A549 (cell line): ENCODE results near the gene SBNO2. TPM values are rescaled to one million over a fixed set of nuclear protein-coding genes. Genes with fewer than 3 reads are reported as not detected.
"Not testable (repeated sequence)": the region's sequence is repeated elsewhere in the genome, so short reads cannot be mapped to it uniquely, and the experiment has no call there.

Experiments
- ATAC-seq, 2 experiments: fragments of 200-7000 bp in 1 of 2; fragments of >200 bp in 1 of 2; cut with Nextera tagmentation in 1 of 2; cut with Tn5 transposase in 1 of 2; 3 replicates each; pipeline versions ENCODE4 v1.8.0 to v1.9.1; 2018 to 2020; ENCODE audit warnings: mild to moderate bottlenecking in 1 of 2, moderate library complexity in 1 of 2
- CTCF ChIA-PET: fragments of 300-600 bp; sonication (Branson Sonifier 250); formaldehyde crosslinking; extraction: SDS; loops from one replicate; lab custom pipeline; 2021; ENCODE audit warnings: antibody characterized with exemption, inconsistent platforms; lab: Yijun Ruan, JAX
- POLR2A ChIA-PET: fragments of 350-600 bp; formaldehyde crosslinking; extraction: SDS; loops from one replicate; lab custom pipeline; 2021; ENCODE audit warnings: antibody characterized with exemption, inconsistent platforms; lab: Yijun Ruan, JAX
- DNase-seq, 2 experiments: peaks; one replicate each; pipeline versions ENCODE4 v3.0.0 to v3.0.0-alpha.2; 2011 to 2016; ENCODE audit warnings: low read depth in 1 of 2, low spot score in 1 of 2
- FAIRE-seq: peaks from 2 replicates; lab custom pipeline; 2011; peaks lifted over from hg19 to GRCh38; lab: Jason Lieb, UNC
- H3K27ac ChIP-seq, 2 experiments: fragments of >200 bp; sonication (Bioruptor Twin); formaldehyde crosslinking; 3 replicates each; pipeline ENCODE4 v1.5.1; 2016 to 2017
- H3K4me1 ChIP-seq: fragments of >200 bp; sonication (Bioruptor Twin); formaldehyde crosslinking; 3 replicates; pipeline ENCODE4 v1.6.1; 2016
- H3K4me2 ChIP-seq: fragments of >200 bp; sonication (Bioruptor Twin); formaldehyde crosslinking; 3 replicates; pipeline ENCODE4 v1.6.1; 2016
- H3K4me3 ChIP-seq: fragments of >200 bp; sonication (Bioruptor Twin); formaldehyde crosslinking; 3 replicates; pipeline ENCODE4 v1.5.1; 2016
- H3K9me3 ChIP-seq: fragments of >200 bp; sonication (Bioruptor Twin); formaldehyde crosslinking; 3 replicates; pipeline ENCODE4 v1.6.1; 2016
- CBX8 ChIP-seq: fragments of 200-600 bp; sonication (generic); IDR thresholded peaks from 2 replicates; pipeline ENCODE4 v1.6.1; 2016
- CHD4 ChIP-seq: fragments of 200-600 bp; sonication (generic); IDR thresholded peaks from 2 replicates; pipeline ENCODE4 v1.6.1; 2016; ENCODE audit warnings: antibody characterized with exemption, mild to moderate bottlenecking, borderline replicate concordance
- FOSL2 ChIP-seq, 2 experiments: fragments of 450-650 bp in 1 of 2; fragments of >200 bp in 1 of 2; sonication (Bioruptor Twin) in 1 of 2; formaldehyde crosslinking; IDR thresholded peaks; 2 replicates each; pipeline versions ENCODE4 v1.5.0 to v1.6.1; 2016 to 2020; ENCODE audit warnings: mild to moderate bottlenecking in 1 of 2, moderate library complexity in 1 of 2
- HDAC2 ChIP-seq: fragments of 200-600 bp; sonication (generic); IDR thresholded peaks from 2 replicates; pipeline ENCODE4 v1.6.1; 2016
- HEYL ChIP-seq: fragments of 250-450 bp; sonication (Bioruptor Pico); IDR thresholded peaks from 2 replicates; pipeline ENCODE4 v1.8.0; 2021; ENCODE audit warnings: mild to moderate bottlenecking, moderate library complexity
- HOXB13 ChIP-seq: fragments of 250-450 bp; sonication (Bioruptor Pico); IDR thresholded peaks from 2 replicates; pipeline ENCODE4 v1.5.0; 2020; ENCODE audit warnings: low read depth, mild to moderate bottlenecking, moderate library complexity
- HOXB5 ChIP-seq: fragments of 250-450 bp; sonication (Bioruptor Pico); IDR thresholded peaks from 2 replicates; pipeline ENCODE4 v1.5.0; 2020; ENCODE audit warnings: mild to moderate bottlenecking, moderate library complexity
- JUN ChIP-seq, 2 experiments: fragments of >200 bp; sonication (Bioruptor Twin); formaldehyde crosslinking; IDR thresholded peaks; 2 replicates in 1 of 2; 3 replicates in 1 of 2; pipeline ENCODE4 v1.6.1; 2016 to 2017
- JUNB ChIP-seq: fragments of >200 bp; sonication (Bioruptor Twin); formaldehyde crosslinking; IDR thresholded peaks from 2 replicates; pipeline ENCODE4 v1.6.1; 2016
- KDM5A ChIP-seq: fragments of 200-600 bp; sonication (generic); IDR thresholded peaks from 2 replicates; pipeline ENCODE4 v1.6.1; 2016; ENCODE audit warnings: antibody characterized with exemption, mild to moderate bottlenecking
- MAZ ChIP-seq: fragments of 150-350 bp; IDR thresholded peaks from 2 replicates; pipeline ENCODE4 v1.6.1; 2014; ENCODE audit warnings: antibody characterized with exemption, low read depth, low read length, borderline replicate concordance
- NPAS2 ChIP-seq: fragments of 250-450 bp; sonication (Bioruptor Pico); IDR thresholded peaks from 2 replicates; pipeline ENCODE4 v1.8.0; 2022; ENCODE audit warnings: mild to moderate bottlenecking, moderate library complexity, borderline replicate concordance
- NR3C1 ChIP-seq: fragments of >200 bp; sonication (Bioruptor Twin); formaldehyde crosslinking; IDR thresholded peaks from 3 replicates; pipeline ENCODE4 v1.6.1; 2017
- PHF8 ChIP-seq: fragments of 200-600 bp; sonication (generic); IDR thresholded peaks from 2 replicates; pipeline ENCODE4 v1.6.1; 2016; ENCODE audit warnings: low read depth, mild to moderate bottlenecking, antibody characterized with exemption, moderate library complexity, borderline replicate concordance
- POLR2A ChIP-seq: IDR thresholded peaks from 2 replicates; pipeline ENCODE4 v1.6.1; 2012; ENCODE audit warnings: mild to moderate bottlenecking, low read length
- POLR2AphosphoS2 ChIP-seq: conservative IDR thresholded peaks from 2 replicates; pipeline ENCODE4 v1.6.1; 2012; ENCODE audit warnings: low read length, improper control_type of control experiment, inconsistent platforms
- RCOR1 ChIP-seq: fragments of 150-350 bp; IDR thresholded peaks from 2 replicates; pipeline ENCODE4 v1.6.1; 2014; ENCODE audit warnings: antibody characterized with exemption, low read length, low read depth
- RFX5 ChIP-seq: fragments of 450-650 bp; IDR thresholded peaks from 2 replicates; pipeline ENCODE4 v1.7.1; 2014; ENCODE audit warnings: antibody characterized with exemption, mild to moderate bottlenecking, moderate library complexity
- SMC3 ChIP-seq: fragments of >200 bp; sonication (Bioruptor Twin); formaldehyde crosslinking; IDR thresholded peaks from 3 replicates; pipeline ENCODE4 v1.6.1; 2018; ENCODE audit warnings: inconsistent platforms
- SREBF2 ChIP-seq: fragments of 450-650 bp; IDR thresholded peaks from 2 replicates; pipeline ENCODE4 v1.6.1; 2014; ENCODE audit warnings: mild to moderate bottlenecking, moderate library complexity
- TP53 ChIP-seq: fragments of 250-450 bp; sonication (Bioruptor Pico); IDR thresholded peaks from 2 replicates; pipeline ENCODE4 v1.5.0; 2021; ENCODE audit warnings: mild to moderate bottlenecking, moderate library complexity
- ZNF302 ChIP-seq: fragments of 250-450 bp; sonication (Bioruptor Pico); IDR thresholded peaks from 2 replicates; pipeline ENCODE4 v1.9.0; 2021; ENCODE audit warnings: inconsistent platforms, mild to moderate bottlenecking, moderate library complexity
- WGBS: methylation state at CpG from one replicate; pipeline ENCODE4 v1.1.6; 2017; ENCODE audit errors: missing lambda C conversion rate; 5-methylcytosine and 5-hydroxymethylcytosine counted together
- polyA plus RNA-seq, 4 experiments: library from polyadenylated mRNA; depleted of rRNA in 3 of 4; stranded (reverse); fragments of >200 nt; fragmentation: RNase III in 1 of 4; extraction: RNeasy Plus Mini Kit Qiagen cat#74134 plus additional on column Dnase treatment in 1 of 4; gene quantifications; 2 replicates in 3 of 4; 3 replicates in 1 of 4; pipeline ENCODE4 v1.2.3, GENCODE V29; 2011 to 2017
- TF ChIP-seq, protein P1 (sequence below): fragments of >200 bp; sonication (Bioruptor Twin); formaldehyde crosslinking; IDR thresholded peaks from 2 replicates; pipeline ENCODE4 v1.6.1; 2016
- TF ChIP-seq, protein P2 (sequence below): fragments of 150-350 bp; IDR thresholded peaks from 2 replicates; pipeline ENCODE4 v1.6.1; 2014; ENCODE audit warnings: low read depth, mild to moderate bottlenecking, low read length
- TF ChIP-seq, protein P3 (sequence below): IDR thresholded peaks from 2 replicates; pipeline ENCODE4 v1.6.1; 2012

SBNO2 gene
- polyA plus RNA-seq, 2 of the 4 experiments (the other 2 are of a cell fraction), result 6.8 to 27.0 TPM

DNA sequence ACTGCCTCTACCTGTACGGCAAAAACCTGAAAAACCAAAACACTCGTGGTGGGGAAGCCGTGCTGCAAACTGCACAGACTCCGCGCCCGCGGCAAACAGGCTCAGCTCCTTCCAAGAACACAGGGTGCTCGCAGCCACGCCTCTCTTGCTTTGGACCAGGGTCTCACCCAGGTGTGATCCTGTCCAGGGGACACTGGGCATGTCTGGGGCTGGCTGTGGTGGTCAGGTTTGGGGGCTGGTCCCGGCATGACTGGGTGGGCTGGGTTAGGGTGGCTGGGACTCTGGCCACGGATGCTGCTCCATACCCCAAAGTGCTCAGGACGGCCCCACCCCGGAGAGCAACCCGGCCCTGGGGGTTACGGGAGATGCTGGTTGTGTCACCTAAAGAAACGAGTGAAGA, 56.4 kb downstream of the SBNO2 start:
- no peak for TF ChIP-seq RCOR1
- TF ChIP-seq HEYL (CRISPR knock-in tag), result no peak
- DNase-seq (no peak), FAIRE-seq (no peak), ATAC-seq (no peak)
- no peak overlapping the region for H3K27ac ChIP-seq
- ChIA-PET POLR2A (no interaction called here), CTCF (no interaction called here)
- H3K4me2 ChIP-seq, result no peak overlapping the region
- H3K4me3 ChIP-seq, result no peak overlapping the region
- 96% methylated on average over 10 of the region's 16 CpGs for WGBS
- peaks cover 16% of the 10 kb centered on the region for H3K4me1 ChIP-seq
- H3K9me3 ChIP-seq, result no peaks in the 10 kb centered on the region

DNA sequence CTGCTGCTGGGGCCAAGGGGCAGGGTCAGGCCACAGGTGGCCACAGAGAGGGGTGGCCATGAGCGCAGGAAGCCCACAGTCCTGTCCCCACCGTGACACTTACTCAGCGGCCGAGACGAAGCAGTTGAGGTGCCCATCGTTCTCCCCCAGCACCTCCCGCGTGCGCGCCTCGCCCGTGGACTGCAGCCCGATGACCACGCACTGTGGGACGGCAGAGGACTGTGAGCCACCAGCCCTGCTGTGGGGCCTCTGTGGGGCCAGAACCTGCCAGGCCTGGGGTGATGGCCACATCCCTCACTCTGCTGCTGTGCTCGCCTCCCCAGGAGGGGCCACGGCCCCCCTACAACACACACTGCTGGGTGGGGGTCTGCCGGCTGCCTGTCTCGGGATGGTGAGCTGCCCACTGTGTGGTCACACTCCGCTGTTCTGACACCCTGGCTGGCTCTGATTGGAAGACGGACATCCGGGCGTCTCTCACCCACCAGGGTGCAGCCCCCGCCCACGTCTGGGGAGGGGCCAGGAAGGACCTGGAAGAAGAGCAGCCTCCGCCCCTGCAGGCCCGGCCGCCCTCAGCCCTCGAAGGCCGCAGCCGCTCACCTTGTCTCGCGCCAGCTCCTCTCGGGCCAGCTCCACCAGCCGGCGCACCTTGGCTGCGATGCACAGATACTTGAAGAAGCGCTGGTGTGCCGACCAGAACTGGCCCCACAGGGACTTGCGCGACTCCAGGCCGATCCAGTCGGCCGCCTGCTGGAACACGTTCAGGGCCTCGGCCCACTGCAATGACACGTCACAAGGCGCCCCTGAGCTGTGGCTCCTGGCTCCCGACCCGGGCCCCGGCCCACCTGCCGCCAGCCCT, 57.1 kb downstream of the SBNO2 start:
- no peak for FAIRE-seq
- no peak for ATAC-seq
- TF ChIP-seq, protein P1, sequence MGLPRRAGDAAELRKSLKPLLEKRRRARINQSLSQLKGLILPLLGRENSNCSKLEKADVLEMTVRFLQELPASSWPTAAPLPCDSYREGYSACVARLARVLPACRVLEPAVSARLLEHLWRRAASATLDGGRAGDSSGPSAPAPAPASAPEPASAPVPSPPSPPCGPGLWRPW, result no peak
- no peak for TF ChIP-seq NPAS2 (CRISPR knock-in tag)
- no peak for TF ChIP-seq NR3C1
- TF ChIP-seq KDM5A, result no peak
- no peak for TF ChIP-seq JUNB
- no peak for TF ChIP-seq POLR2AphosphoS2
- no peak for TF ChIP-seq RFX5
- TF ChIP-seq TP53, result no peak
- TF ChIP-seq PHF8, result no peak
- no peak for TF ChIP-seq MAZ
- no peak for TF ChIP-seq SMC3
- TF ChIP-seq, all 56 proteins: peak for 0
- no peak for DNase-seq
- Histone ChIP-seq H3K4me1 (peaks cover 19% of the 10 kb centered on the region), H3K27ac (no peak overlapping the region), H3K4me2 (no peak overlapping the region), H3K4me3 (no peak overlapping the region), H3K9me3 (no peaks in the 10 kb centered on the region)
- 94% methylated on average over 20 of the region's 52 CpGs for WGBS
- ChIA-PET POLR2A (no interaction called here), CTCF (interaction anchor here (0.6 to 1.4 kb wide), 3 partner anchors 69 to 83 kb away, joined by 3 to 5 read pairs (median 3); no protein-coding TSS in a partner anchor)

DNA sequence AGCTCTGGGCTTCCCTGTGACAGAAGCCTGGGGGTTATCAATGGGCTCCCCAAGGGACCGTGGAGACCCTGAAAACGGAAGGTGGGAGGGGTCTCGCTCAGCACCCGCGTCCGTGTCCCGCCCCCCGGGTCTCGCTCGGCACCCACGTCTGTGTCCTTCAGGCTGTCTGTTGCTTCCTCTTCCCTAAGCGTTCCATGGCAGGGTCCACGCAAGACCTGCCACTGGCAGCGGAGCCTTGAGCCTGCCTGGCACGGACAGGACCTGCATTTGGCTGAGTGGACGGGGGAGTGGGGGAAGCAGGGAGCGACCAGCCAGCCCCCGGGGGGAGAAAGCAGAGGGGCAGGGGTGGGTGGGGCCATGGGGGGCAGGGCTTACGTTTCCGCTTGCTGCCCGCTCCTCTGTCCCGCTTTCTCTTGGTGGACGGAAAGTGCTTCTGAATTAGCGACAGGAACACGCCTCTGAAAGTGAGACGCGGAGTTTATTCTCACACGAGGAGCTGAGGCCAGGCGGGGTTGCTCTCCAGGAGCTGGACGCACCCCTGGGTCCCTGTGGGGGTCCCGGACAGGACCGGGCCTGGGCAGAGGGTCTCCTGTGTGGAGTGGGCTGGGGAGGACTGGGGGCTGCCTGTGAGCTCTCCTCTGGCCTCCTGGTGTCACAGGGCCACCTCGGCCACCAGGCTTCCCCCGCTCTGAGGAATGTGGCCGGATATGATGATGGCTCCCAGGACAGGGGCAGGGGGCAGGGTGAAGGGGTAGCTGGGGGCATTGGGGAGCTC, 58.2 kb downstream of the SBNO2 start:
- CTCF ChIA-PET, result interaction anchor here (0.6 to 1.8 kb wide), 5 partner anchors 8 to 79 kb away, joined by 3 to 6 read pairs (median 5); no protein-coding TSS in a partner anchor

DNA sequence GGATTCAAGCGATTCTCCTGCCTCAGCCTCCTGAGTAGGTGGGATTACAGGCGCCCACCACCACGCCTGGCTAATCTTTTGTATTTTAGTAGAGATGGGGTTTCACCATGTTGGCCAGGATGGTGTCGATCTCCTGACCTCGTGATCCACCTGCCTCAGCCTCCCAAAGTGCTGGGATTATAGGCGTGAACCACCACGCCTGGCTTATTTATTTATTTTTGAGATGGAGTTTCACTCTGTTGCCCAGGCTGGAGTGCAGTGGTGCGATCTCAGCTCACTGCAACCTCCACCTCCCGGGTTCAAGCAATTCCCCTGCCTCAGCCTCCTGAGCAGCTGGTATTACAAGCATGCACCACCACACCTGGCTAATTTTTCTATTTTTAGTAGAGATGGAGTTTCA, 59.3 kb downstream of the SBNO2 start:
- POLR2A ChIA-PET, result not testable (repeated sequence)
- CTCF ChIA-PET, result interaction anchor here (1.0 to 2.5 kb wide), 5 partner anchors 9 to 124 kb away, joined by 3 to 29 read pairs (median 9); no protein-coding TSS in a partner anchor

More for the DNA sequence above, 58.2 kb downstream of the SBNO2 start:
- FAIRE-seq (no peak), DNase-seq (no peak), ATAC-seq (no peak)
- 89% methylated on average over 29 of the region's 35 CpGs for WGBS
- no peak overlapping the region for H3K4me2 ChIP-seq
- H3K4me3 ChIP-seq, result no peak overlapping the region
- no peaks in the 10 kb centered on the region for H3K9me3 ChIP-seq
- POLR2A ChIA-PET, result no interaction called here
- peaks cover 25% of the 10 kb centered on the region for H3K4me1 ChIP-seq
- H3K27ac ChIP-seq, result no peak overlapping the region
- TF ChIP-seq, protein P2, sequence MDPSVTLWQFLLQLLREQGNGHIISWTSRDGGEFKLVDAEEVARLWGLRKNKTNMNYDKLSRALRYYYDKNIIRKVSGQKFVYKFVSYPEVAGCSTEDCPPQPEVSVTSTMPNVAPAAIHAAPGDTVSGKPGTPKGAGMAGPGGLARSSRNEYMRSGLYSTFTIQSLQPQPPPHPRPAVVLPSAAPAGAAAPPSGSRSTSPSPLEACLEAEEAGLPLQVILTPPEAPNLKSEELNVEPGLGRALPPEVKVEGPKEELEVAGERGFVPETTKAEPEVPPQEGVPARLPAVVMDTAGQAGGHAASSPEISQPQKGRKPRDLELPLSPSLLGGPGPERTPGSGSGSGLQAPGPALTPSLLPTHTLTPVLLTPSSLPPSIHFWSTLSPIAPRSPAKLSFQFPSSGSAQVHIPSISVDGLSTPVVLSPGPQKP, result no peak
- TF ChIP-seq FOSL2 (IDR thresholded peaks at IDR 0.05) (no peak), FOSL2 (CRISPR knock-in tag; IDR thresholded peaks at IDR 0.05) (no peak), CBX8 (no peak), HDAC2 (no peak), CHD4 (no peak), TP53 (no peak), ZNF302 (CRISPR knock-in tag) (no peak), JUN (IDR thresholded peaks at IDR 0.05) (no peak), HOXB13 (no peak), HOXB5 (CRISPR knock-in tag) (no peak), POLR2A (no peak), HEYL (CRISPR knock-in tag) (no peak), SREBF2 (no peak), JUNB (no peak)
- TF ChIP-seq, protein P3, sequence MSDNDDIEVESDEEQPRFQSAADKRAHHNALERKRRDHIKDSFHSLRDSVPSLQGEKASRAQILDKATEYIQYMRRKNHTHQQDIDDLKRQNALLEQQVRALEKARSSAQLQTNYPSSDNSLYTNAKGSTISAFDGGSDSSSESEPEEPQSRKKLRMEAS, result no peak

More for the DNA sequence above, 59.3 kb downstream of the SBNO2 start:
- H3K4me1 ChIP-seq, result peaks cover 26% of the 10 kb centered on the region
- not testable (repeated sequence) for ATAC-seq, H3K27ac ChIP-seq, H3K4me3 ChIP-seq, H3K9me3 ChIP-seq, H3K4me2 ChIP-seq, DNase-seq, FAIRE-seq
- WGBS, result 95% methylated on average over 9 of the region's 9 CpGs
